M059J (cell line): ENCODE measurements around the gene HSCB. TPM values are rescaled to one million over a fixed set of nuclear protein-coding genes. Genes with fewer than 3 reads are reported as not detected.
"Not testable (repeated sequence)": the region's sequence is repeated elsewhere in the genome, so short reads cannot be mapped to it uniquely, and the experiment has no call there.

Experiments used
- DNase-seq: peaks from one replicate; pipeline ENCODE4 v3.0.0-alpha.2; 2012; ENCODE audit warnings: low read depth
- total RNA-seq: library from RNA; depleted of rRNA; stranded (reverse); fragments of >200 nt; shearing (Covaris generic); gene quantifications from 2 replicates; pipeline ENCODE4 v1.2.3, GENCODE V29; 2014

Gene HSCB
- total RNA-seq, 1 experiment from 2014 or later: 26.8 TPM

DNA sequence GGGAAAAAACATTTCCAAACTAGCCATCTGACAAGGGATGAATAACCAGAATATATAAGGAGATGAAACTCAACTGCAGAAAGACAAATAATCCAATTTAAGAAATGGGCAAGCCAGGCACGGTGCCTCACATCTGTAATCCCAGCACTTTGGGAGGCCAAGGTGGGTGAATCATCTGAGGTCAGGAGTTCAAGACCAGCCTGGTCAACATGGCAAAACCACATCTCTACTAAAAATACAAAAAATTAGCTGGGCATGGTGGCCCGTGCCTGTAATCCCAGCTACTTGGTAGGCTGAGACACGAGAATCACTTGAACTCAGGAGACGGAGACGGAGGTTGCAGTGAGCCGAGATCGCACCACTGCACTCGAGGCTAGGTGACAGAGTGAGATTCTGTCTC, 3.0 kb upstream of the HSCB start:
- DNase-seq: not testable (repeated sequence)

DNA sequence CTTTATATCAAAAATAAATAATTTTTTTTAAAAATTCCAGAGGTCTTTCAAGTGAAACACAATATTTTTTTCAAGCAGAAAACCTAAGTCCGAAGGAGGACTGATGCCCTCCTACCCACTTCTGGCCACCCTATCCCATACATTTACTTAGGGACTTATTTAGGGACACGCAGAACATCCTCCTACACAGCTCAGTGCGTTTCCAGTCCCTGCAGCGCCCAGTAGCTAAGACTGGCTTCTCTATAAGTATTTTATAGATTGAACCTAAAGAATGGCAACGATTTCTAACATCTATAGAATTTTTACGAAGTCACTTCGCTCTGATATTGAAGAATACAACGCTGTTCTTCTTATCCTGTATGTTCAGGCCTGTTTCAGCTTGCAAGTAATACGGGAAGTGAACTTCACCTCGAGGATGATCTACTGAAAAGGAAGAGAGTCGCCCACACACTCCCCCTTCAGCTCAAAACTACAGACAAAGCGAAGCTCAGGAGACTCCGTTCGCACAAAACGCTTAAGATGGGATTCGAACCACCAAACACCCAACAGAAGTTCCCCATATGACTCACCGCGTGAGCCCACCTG, 547 bp upstream of the HSCB start:
- no peak for DNase-seq

DNA sequence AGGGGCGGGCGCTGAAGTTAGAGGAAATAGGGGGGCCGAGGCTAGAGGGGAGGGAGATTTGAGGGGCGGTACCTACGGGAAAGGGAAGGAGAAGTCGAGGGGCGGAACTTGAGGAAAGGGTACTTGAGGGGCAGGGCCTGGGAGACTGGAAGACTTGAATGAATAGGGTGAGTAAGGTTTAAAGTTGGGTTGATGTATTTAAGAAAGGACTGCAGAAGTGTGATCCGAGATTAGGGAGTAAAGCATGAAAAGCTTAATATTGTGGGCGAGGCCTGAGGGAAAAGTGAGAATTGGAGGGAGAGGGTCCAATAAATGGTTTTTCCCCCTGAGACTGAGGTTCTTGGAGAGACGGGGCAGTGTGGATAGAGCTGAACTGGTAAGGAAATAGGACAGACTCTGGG, 723 bp downstream of the HSCB start:
- no peak for DNase-seq

DNA sequence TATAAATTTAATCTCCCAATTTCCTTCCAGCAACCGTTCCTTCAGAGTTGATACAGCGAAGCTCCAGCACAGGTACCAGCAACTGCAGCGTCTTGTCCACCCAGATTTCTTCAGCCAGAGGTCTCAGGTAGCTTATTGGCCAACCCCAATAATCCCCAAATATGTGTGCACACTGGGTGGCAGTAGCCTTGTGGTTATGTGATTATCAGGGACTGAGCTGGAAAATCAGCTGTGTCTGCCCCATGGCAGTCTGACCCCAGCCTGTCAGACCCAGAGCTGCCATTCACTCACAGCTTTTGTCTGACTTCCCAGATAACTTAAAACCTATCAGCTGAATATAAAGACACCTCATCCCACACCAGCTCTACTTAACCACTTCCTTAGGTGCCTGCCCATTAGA, 2.0 kb downstream of the HSCB start:
- DNase-seq: no peak

DNA sequence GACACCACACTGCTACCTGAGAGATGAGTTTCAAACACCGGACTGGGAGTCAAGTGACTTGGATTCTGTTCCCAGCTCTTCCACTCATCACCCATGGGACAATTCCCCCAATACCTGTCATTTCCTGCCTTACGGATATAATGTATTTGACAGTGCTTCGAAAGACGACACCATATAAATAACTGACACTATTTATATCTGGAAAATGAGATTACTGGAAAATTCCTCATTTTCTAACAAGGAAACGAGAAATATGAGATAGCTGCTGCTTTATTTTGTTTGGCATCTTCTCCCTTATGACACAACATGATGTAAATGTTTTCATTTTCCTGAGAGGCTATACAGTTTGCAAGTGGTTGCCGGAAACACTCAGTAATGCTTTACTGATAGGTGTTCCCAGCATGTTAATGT, 8.6 kb downstream of the HSCB start:
- peak; percentile 55 for DNase-seq

- DNase-seq: not testable (repeated sequence)
Measured at GRCh38 chr22:28754512-28754911, 12.7 kb downstream of the HSCB start.

GRCh38 chr22:28759861-28760560, 18.2 kb downstream of the HSCB start:
- DNase-seq: peak; percentile 55

GRCh38 chr22:28761449-28761755, 19.6 kb downstream of the HSCB start:
- DNase-seq: no peak

- DNase-seq: not testable (repeated sequence)
Measured at GRCh38 chr22:28762000-28762399, 20.2 kb downstream of the HSCB start.

GRCh38 chr22:28766628-28767027, 24.8 kb downstream of the HSCB start:
- DNase-seq: no peak

DNA sequence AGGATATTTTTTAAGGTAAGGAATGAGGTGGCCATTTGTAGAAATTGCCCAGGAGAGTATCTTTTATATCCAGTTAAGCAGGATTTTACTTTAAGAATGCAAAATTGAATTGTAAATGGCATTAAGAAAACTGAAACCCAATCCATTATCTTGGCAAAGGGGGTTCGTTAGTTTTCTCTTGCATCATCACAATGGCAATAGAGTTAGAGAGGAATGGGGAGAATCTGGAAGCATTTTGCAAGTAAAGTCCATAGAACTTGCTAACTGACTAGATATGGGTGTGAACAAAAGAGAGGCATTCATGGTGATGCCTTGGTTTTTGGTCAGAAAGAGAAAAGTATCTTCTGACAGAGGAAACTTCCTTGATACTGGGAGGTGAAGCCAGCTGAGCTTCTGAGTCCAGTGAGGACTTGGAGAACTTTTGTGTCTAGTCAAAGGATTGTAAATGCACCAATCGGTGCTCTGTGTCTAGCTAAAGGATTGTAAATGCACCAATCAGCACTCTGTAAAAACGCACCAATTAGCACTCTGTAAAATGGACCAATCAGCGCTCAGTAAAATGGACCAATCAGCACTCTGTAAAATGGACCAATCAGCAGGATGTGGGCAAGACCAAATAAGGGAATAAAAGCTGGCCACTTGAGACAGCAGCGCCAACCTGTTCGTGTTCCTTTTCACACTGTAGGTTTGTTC, 27.0 kb downstream of the HSCB start:
- no peak for DNase-seq

DNA sequence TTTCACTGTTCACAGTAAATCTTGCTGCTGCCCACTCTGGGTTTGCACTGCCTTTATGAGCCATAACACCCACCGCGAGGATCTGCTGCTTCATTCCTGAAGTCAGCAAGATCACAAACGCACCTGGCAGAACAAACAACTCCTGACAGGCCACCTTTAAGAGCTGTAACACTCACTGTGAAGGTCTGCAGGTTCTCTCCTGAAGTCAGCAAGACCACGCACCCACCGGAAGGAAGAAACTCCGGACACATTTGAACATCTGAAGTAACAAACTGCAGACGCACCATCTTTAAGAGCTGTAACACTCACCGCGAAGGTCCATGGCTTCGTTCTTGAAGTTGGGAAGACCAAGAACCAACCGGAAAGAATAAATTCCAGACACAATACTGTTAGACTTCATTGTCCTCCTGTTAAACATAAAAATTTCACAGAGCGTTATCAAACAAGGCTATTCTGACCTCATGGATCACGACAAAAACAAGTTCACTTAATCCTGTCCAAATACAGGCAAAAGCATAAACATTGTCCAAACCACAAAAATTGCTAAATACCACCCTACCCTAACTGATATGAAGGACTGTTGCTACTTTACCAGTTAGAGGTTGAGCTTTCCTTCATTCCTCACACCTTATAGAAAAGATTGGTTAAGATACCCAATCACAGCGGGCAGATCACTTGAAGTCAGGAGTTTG, 27.7 kb downstream of the HSCB start:
- DNase-seq: no peak

DNA sequence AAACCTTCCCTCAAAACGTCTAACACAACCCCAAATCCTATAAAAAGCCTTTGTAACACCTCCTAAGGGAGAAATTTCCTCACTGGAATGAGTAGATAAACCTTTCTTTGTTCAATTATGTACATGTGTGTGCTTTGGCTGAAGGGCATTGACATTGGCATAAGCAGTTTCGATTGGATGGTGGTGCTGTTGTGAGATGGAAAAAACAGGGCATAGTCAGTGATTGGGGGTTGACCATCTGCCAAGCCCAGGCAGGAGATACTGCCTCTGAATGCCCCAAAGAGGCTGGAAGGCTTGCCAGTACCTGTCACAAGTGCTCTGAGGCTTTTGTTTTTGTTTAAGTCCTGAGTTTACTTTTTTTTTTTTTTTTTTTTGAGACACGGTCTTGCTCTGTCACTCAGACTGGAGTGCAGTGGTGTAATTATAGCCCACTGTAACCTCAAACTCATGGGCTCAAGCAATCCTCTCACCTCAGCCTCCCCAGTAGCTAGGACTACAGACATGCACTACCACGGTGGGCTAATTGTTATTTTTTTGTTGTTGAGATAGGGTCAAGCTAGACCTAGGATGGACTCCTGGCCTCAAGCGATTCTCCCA, 29.5 kb downstream of the HSCB start:
- DNase-seq: peak; percentile 17

DNA sequence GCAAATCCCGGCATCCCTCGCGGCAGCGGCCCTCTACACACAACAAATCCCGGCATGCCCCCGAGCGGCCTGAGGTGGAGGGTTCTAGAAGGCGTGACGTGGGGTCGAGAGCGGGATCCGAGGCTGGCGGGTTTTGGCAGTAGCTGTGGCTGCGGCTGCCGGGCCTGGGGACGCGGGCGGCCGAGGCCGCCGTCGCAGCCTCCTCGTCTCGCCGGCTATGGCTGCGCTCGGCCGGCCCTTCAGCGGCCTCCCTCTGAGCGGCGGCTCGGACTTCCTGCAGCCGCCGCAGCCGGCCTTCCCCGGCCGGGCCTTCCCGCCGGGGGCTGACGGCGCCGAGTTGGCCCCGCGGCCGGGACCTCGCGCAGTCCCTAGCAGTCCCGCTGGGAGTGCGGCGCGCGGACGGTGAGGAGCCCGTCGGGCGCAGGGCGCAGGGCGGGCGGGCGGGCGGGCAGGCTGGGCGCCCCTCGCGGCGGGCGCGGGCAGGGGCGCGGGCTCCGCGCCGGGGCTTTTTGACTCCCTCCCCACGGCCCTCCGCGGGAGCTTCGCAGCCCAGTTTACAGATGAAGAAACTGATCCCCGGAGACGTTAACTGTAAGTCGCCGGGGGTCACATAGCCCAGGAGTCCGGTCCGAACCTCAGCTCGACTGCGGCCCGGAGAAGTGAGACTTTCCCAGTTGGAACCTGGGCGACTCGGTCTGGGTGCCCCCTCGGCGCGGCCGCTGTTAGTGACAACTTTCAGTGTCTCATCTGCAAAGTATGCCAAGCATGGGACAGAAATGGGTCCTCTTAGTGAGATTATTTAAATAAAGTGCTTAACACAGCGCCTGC, 31.0 kb downstream of the HSCB start, which contains the start of gene CCDC117:
Gene CCDC117, plus strand, starts transcription at position 63 of the 828 bp plus-strand sequence. Its CDS starts 155 bp downstream, at position 218.
- peak; percentile 91 for DNase-seq

- peak; percentile 71 for DNase-seq
Measured at GRCh38 chr22:28773461-28773867, 31.6 kb downstream of the HSCB start.

- no peak for DNase-seq
Measured at GRCh38 chr22:28774378-28774777, 32.5 kb downstream of the HSCB start.

DNA sequence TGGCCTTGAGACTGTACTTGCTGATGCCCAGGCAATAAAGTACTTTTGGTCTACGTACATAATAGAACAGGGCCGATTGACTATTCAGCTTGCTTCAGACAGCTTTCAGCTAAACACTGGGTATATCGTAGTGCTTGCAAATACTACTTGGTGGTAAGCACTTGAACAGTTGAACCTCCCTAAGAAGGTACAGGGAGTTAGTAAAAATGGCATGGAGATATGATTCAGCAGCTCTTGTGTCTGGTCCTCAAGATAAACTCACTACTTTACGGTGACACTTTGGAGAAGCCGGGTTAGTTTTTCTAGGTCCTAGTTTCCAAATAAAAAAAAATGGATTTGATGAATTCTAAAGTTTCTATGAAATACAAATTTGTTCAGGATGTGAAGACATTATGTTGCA, 38.0 kb downstream of the HSCB start:
- DNase-seq: no peak

DNA sequence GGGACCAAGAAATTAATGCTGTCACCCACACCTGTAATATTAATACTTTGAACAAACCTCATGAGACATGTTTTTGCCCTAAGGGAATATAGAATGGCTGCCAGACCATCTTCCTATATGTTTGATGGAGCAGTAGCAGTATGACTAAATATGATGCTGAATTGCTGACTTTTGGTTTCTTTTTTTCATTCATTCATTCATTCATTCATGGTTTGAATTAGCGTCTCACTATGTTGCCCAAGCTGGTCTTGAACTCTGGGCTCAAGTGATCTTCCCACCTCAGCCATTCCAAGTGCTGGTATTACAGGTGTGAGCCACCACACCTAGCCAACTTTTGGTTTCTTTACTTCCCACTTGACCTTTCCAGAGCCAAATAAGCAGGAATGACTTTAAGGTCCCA, 38.5 kb downstream of the HSCB start:
- DNase-seq: no peak

DNA sequence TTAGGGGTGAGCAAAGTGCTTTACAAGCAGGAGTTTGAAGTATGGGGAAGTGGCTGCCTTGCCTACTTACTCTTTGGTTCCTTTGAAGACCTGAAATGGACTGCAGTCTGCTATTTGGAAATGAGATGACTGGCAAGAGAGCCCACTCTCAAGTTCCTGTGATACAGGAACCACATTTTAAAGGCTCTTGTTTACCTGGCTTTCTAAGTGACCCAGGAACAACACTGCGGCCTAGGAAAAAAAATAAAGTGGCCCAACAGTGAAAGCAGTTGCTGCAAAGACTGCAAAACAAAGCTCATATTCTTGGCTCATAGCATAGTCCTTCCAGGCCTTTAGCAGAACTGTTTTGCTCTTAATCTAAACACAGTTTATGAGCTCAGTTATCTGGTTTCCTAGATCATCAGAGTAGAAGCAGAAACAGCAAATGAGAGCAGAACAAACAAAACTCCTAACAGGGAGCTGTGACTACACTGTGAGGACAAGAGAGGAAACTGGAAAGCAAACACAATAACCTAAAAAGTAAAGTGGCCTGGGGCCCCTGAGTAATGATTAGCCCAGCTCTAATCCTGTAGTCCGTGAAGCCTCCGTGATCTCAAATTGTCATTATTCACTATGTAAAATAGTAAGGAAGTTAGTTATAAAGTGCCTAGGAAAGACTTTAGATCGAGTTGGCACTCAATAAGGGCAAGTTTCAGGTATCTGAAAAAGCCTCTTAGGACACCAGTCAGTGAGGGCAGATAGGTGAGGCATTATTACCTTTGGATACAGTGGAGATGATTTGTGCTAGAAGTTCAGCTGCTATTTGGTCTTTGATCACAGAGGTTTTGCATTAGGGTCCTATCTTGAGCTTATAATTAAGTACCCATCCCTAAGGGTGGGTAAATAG, 42.2 kb downstream of the HSCB start:
- DNase-seq: no peak

- DNase-seq: no peak
Measured at GRCh38 chr22:28788601-28789000, 46.8 kb downstream of the HSCB start.
